ENCODE data around the gene SERPIND1. TPM values are rescaled to one million over a fixed set of nuclear protein-coding genes. Genes with fewer than 3 reads are reported as not detected.
"Not testable (repeated sequence)": the region's sequence is repeated elsewhere in the genome, so short reads cannot be mapped to it uniquely, and the experiment has no call there.

Gene SERPIND1
- total and polyA plus RNA-seq, 5 donors from 2014 or later = 0.10 to 0.29 TPM; not detected in 3

DNA sequence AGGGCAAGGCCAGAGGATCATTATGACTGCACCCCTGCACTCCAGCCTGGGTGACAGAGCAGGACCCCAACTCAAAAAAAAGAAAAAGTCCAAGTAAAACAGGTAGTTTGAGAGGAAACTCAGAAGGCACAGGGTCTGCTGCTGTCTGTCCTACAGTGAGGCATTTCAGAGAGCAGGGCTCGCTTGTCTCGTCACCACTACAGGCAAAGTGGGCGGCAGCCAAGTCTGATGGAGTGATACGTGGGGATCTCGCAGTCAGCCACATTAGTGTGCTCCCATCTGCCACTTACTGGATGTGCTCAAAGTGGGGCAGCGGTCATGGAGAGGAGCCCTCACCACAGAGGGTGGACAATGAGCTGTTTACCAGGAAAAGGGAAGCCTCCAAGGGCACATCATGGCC lies 42.6 kb downstream of the SERPIND1 start:
- peak overlapping the region in 1 of 3 donors; percentile 12 for H3K27ac Mint-ChIP-seq
- no peak overlapping the region for H3K27ac ChIP-seq (ENCODE audit: insufficient read depth, low read length, poor library complexity, severe bottlenecking)
- H3K27me3 ChIP-seq (ENCODE audit: control insufficient read depth, insufficient read depth, low read length) = no peaks in the 10 kb centered on the region
- peaks cover 75% of the 10 kb centered on the region for H3K36me3 ChIP-seq (ENCODE audit: control insufficient read depth, insufficient read depth, low read length)
- no peaks in the 10 kb centered on the region for H3K27me3 Mint-ChIP-seq
- H3K4me3 ChIP-seq (ENCODE audit: low read depth, low read length) = no peak overlapping the region
- peaks cover 0 to 6% (median under 1%) of the 10 kb centered on the region in 4 donors for H3K4me1 Mint-ChIP-seq
- no peaks in the 10 kb centered on the region for H3K4me1 ChIP-seq (ENCODE audit: control insufficient read depth, insufficient read depth, low read length, poor library complexity, severe bottlenecking)
- no peak overlapping the region for H3K4me3 Mint-ChIP-seq
- no peak for DNase-seq
- no peak for ATAC-seq (ENCODE audit: low read depth in 2 of 2)
- no peaks in the 10 kb centered on the region for H3K9me3 Mint-ChIP-seq
- peaks cover 44% of the 10 kb centered on the region for H3K36me3 Mint-ChIP-seq
- no peaks in the 10 kb centered on the region for H3K9me3 ChIP-seq (ENCODE audit: control insufficient read depth in 2 of 2, low read length in 2 of 2)

DNA sequence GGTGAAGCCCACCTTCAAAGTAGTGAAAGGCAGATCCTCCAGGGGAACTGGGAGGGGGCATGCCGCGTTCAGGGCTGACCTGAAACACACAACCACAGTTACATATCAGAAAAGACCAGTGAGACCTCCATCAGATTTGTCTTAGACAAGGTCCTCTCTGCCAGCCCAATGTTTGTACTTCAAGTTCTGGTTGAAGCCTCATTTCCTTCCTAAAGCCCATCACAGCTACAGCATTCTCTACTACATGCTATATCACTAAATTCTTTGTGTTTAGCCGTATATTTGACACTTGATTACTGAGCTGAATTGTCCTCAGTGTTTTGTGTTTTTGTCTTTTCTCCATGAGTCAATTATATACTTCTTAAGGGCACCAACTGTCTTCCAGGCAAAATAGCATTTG lies 44.6 kb downstream of the SERPIND1 start:
- no peak overlapping the region for H3K27ac ChIP-seq (ENCODE audit: insufficient read depth, low read length, poor library complexity, severe bottlenecking)
- peaks cover 71% of the 10 kb centered on the region for H3K36me3 ChIP-seq (ENCODE audit: control insufficient read depth, insufficient read depth, low read length)
- H3K4me1 ChIP-seq (ENCODE audit: control insufficient read depth, insufficient read depth, low read length, poor library complexity, severe bottlenecking) = no peaks in the 10 kb centered on the region
- no peaks in the 10 kb centered on the region for H3K27me3 Mint-ChIP-seq
- H3K9me3 Mint-ChIP-seq = no peaks in the 10 kb centered on the region
- H3K4me1 Mint-ChIP-seq = peaks cover 0 to 6% (median 0%) of the 10 kb centered on the region in 4 donors
- H3K27ac Mint-ChIP-seq = peak overlapping the region in 1 of 3 donors; percentile 4
- DNase-seq (no peak), ATAC-seq (ENCODE audit: low read depth in 2 of 2) (no peak)
- H3K36me3 Mint-ChIP-seq = peaks cover 35% of the 10 kb centered on the region
- H3K27me3 ChIP-seq (ENCODE audit: control insufficient read depth, insufficient read depth, low read length) = no peaks in the 10 kb centered on the region
- no peaks in the 10 kb centered on the region for H3K9me3 ChIP-seq (ENCODE audit: control insufficient read depth in 2 of 2, low read length in 2 of 2)
- H3K4me3 Mint-ChIP-seq = no peak overlapping the region
- H3K4me3 ChIP-seq (ENCODE audit: low read depth, low read length) = no peak overlapping the region

DNA sequence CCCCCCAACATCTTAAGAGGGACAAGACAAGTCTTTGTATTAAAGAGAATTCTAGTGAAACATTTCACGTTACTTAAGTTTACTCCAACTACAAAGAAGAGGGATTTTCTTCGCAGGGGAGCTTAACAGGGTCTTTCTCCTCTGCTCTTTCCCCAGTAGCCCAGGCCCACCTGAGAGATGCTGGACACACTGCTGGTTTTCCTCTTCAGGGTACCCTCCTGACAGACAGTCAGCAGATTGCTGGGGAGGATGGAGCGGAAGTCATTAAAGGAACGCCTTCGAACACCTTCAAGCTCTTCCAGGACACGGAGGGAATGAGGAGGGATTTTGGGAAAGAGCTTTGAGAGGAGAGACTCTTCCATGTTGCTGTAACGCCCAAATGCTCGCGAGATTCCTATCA lies 45.6 kb downstream of the SERPIND1 start:
- Histone ChIP-seq H3K27ac (ENCODE audit: insufficient read depth, low read length, poor library complexity, severe bottlenecking) (no peak overlapping the region), H3K4me3 (ENCODE audit: low read depth, low read length) (no peak overlapping the region), H3K36me3 (ENCODE audit: control insufficient read depth, insufficient read depth, low read length) (peaks cover 73% of the 10 kb centered on the region), H3K27me3 (ENCODE audit: control insufficient read depth, insufficient read depth, low read length) (no peaks in the 10 kb centered on the region), H3K9me3 (ENCODE audit: control insufficient read depth in 2 of 2, low read length in 2 of 2) (no peaks in the 10 kb centered on the region), H3K4me1 (ENCODE audit: control insufficient read depth, insufficient read depth, low read length, poor library complexity, severe bottlenecking) (no peaks in the 10 kb centered on the region)
- Mint-ChIP-seq H3K27me3 (no peaks in the 10 kb centered on the region), H3K4me3 (no peak overlapping the region), H3K4me1 (peaks cover 0 to 6% (median 0%) of the 10 kb centered on the region in 4 donors), H3K9me3 (no peaks in the 10 kb centered on the region), H3K36me3 (peaks cover 34% of the 10 kb centered on the region), H3K27ac (no peak overlapping the region)
- no peak for DNase-seq
- no peak for ATAC-seq (ENCODE audit: low read depth in 2 of 2)

DNA sequence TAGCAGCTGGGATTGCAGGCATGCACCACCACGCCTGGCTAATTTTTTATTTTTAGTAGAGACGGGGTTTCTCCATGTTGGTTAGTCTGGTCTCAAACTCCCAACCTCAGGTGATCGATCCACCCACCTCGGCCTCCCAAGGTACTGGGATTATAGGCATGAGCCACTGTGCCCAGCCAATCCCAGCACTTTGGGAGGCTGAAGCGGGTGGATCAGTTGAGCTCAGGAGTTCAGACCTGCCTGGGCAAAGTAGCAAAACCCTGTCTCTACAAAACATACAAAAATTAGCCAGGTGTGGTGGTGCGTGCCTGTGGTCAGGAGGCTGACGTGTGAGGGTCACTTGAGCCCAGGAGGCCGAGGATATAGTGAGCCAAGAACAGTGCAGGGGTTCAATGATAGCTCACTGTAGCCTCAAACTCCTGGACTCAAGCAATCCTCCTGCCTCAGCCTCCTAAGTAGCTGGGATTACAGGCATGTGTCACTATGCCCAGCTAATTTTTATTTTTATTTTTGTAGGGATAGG lies 47.9 kb downstream of the SERPIND1 start:
- ATAC-seq (ENCODE audit: low read depth in 2 of 2); H3K9me3 Mint-ChIP-seq; H3K27me3 Mint-ChIP-seq; H3K27ac ChIP-seq (ENCODE audit: insufficient read depth, low read length, poor library complexity, severe bottlenecking); H3K4me1 ChIP-seq (ENCODE audit: control insufficient read depth, insufficient read depth, low read length, poor library complexity, severe bottlenecking); H3K9me3 ChIP-seq (ENCODE audit: control insufficient read depth in 2 of 2, low read length in 2 of 2); H3K4me3 Mint-ChIP-seq; H3K4me3 ChIP-seq (ENCODE audit: low read depth, low read length); H3K4me1 Mint-ChIP-seq; H3K27me3 ChIP-seq (ENCODE audit: control insufficient read depth, insufficient read depth, low read length); DNase-seq; H3K27ac Mint-ChIP-seq: not testable (repeated sequence)
- peaks cover 62% of the 10 kb centered on the region for H3K36me3 ChIP-seq (ENCODE audit: control insufficient read depth, insufficient read depth, low read length)
- peaks cover 30% of the 10 kb centered on the region for H3K36me3 Mint-ChIP-seq

DNA sequence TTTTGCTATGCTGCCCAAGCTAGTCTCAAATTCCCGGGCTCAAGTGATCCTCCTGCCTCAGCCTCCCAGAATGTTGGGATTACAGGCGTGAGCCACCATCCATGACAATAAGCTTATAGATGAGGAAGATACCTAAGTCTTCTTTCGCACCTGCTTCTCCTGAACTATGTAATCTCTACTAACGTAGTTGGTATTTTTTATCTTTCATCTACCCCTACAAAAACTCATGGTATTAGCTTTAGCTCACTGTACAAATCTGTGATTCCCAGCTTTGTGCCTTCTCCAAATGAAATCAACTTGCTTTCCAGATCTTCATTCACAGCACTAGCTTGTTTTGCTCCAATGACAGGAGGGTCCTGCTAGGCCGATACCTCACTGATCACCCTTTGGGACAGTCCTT lies 48.3 kb downstream of the SERPIND1 start:
- no peaks in the 10 kb centered on the region for H3K27me3 ChIP-seq (ENCODE audit: control insufficient read depth, insufficient read depth, low read length)
- H3K4me3 ChIP-seq (ENCODE audit: low read depth, low read length) = no peak overlapping the region
- Mint-ChIP-seq H3K4me3 (no peak overlapping the region), H3K27me3 (no peaks in the 10 kb centered on the region), H3K4me1 (peaks cover 0 to 6% (median 0%) of the 10 kb centered on the region in 4 donors), H3K9me3 (no peaks in the 10 kb centered on the region), H3K36me3 (peaks cover 29% of the 10 kb centered on the region), H3K27ac (no peak overlapping the region)
- H3K36me3 ChIP-seq (ENCODE audit: control insufficient read depth, insufficient read depth, low read length) = peaks cover 58% of the 10 kb centered on the region
- H3K4me1 ChIP-seq (ENCODE audit: control insufficient read depth, insufficient read depth, low read length, poor library complexity, severe bottlenecking) = no peaks in the 10 kb centered on the region
- no peaks in the 10 kb centered on the region for H3K9me3 ChIP-seq (ENCODE audit: control insufficient read depth in 2 of 2, low read length in 2 of 2)
- no peak overlapping the region for H3K27ac ChIP-seq (ENCODE audit: insufficient read depth, low read length, poor library complexity, severe bottlenecking)
- no peak for DNase-seq
- ATAC-seq (ENCODE audit: low read depth in 2 of 2) = no peak

DNA sequence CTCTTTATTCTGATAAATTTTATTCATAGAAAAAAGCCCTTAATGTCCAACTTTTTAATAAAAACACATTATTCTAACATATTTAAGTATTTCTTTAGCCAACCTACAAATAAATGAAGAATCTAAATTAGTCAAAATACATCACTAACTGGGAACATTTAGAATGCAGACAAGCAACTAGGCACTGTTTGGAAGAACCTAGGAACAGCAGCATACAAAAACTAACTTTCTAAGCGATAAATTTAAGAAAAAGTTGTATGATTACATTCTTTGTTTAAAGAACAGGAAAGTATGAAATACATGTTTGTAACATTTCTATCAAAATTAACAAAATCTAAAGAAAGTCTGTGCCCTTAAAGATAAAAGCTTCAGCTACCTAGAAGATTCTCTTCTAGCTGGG lies 49.4 kb downstream of the SERPIND1 start:
- no peaks in the 10 kb centered on the region for H3K9me3 ChIP-seq (ENCODE audit: control insufficient read depth in 2 of 2, low read length in 2 of 2)
- no peak for DNase-seq
- H3K27ac Mint-ChIP-seq = peak overlapping the region in 1 of 3 donors; percentile 26
- H3K27me3 Mint-ChIP-seq = no peaks in the 10 kb centered on the region
- no peak for ATAC-seq (ENCODE audit: low read depth in 2 of 2)
- H3K27me3 ChIP-seq (ENCODE audit: control insufficient read depth, insufficient read depth, low read length) = no peaks in the 10 kb centered on the region
- peaks cover 32% of the 10 kb centered on the region for H3K36me3 Mint-ChIP-seq
- no peak overlapping the region for H3K4me3 ChIP-seq (ENCODE audit: low read depth, low read length)
- no peak overlapping the region for H3K27ac ChIP-seq (ENCODE audit: insufficient read depth, low read length, poor library complexity, severe bottlenecking)
- no peaks in the 10 kb centered on the region for H3K4me1 ChIP-seq (ENCODE audit: control insufficient read depth, insufficient read depth, low read length, poor library complexity, severe bottlenecking)
- peaks cover 0 to 6% (median 0%) of the 10 kb centered on the region in 4 donors for H3K4me1 Mint-ChIP-seq
- H3K4me3 Mint-ChIP-seq = peak overlapping the region in 1 of 4 donors; percentile 21
- H3K9me3 Mint-ChIP-seq = no peaks in the 10 kb centered on the region
- H3K36me3 ChIP-seq (ENCODE audit: control insufficient read depth, insufficient read depth, low read length) = peaks cover 48% of the 10 kb centered on the region

DNA sequence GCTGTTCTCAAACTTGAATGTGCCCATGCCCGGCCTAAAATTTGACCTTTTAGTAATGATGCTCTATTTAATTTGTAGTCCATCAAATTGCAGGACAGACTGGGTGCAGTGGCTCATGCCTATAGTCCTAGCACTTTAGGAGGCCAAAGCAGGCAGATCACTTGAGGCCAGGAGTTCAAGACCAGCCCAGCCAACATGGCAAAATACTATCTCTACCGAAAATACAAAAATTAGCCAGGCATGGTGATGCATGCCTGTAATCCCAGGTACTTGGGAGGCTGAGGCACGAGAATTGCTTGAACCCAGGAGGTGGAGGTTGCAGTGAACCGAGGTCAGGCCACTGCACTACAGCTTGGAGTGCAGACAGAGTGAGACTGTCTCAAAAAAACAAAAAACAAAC lies 51.3 kb downstream of the SERPIND1 start:
- H3K9me3 Mint-ChIP-seq; H3K4me1 ChIP-seq (ENCODE audit: control insufficient read depth, insufficient read depth, low read length, poor library complexity, severe bottlenecking); H3K27ac Mint-ChIP-seq; H3K27me3 Mint-ChIP-seq; H3K27ac ChIP-seq (ENCODE audit: insufficient read depth, low read length, poor library complexity, severe bottlenecking); H3K27me3 ChIP-seq (ENCODE audit: control insufficient read depth, insufficient read depth, low read length); ATAC-seq (ENCODE audit: low read depth in 2 of 2); H3K9me3 ChIP-seq (ENCODE audit: control insufficient read depth in 2 of 2, low read length in 2 of 2); H3K4me3 Mint-ChIP-seq; DNase-seq; H3K4me3 ChIP-seq (ENCODE audit: low read depth, low read length): not testable (repeated sequence)
- peaks cover 42% of the 10 kb centered on the region for H3K36me3 ChIP-seq (ENCODE audit: control insufficient read depth, insufficient read depth, low read length)
- Mint-ChIP-seq H3K36me3 (peaks cover 34% of the 10 kb centered on the region), H3K4me1 (peaks cover 0 to 14% (median 0%) of the 10 kb centered on the region in 4 donors)

DNA sequence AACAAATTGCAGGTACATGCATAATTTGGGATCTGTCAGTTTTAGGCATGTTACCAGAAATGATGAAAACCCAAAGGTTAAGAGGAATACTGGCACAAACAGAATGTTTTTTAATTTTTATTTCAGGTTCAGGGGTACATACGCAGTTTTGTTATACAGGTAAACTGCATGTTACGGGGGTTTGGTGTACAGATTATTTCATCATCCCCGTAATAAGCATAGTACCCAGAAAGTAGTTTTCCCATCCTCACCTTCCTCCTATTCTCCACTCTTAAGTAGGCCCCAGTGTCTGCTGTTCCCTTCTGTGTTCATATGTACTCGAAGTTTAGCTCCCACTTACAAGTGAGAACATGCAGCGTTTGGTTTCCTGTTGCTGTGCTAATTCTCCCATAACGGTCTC lies 51.7 kb downstream of the SERPIND1 start:
- no peak overlapping the region for H3K27ac ChIP-seq (ENCODE audit: insufficient read depth, low read length, poor library complexity, severe bottlenecking)
- DNase-seq (no peak), ATAC-seq (ENCODE audit: low read depth in 2 of 2) (no peak)
- H3K4me3 ChIP-seq (ENCODE audit: low read depth, low read length) = no peak overlapping the region
- Mint-ChIP-seq H3K27me3 (no peaks in the 10 kb centered on the region), H3K4me3 (no peak overlapping the region), H3K27ac (no peak overlapping the region), H3K9me3 (no peaks in the 10 kb centered on the region), H3K4me1 (peaks cover 0 to 14% (median 0%) of the 10 kb centered on the region in 4 donors), H3K36me3 (peaks cover 35% of the 10 kb centered on the region)
- no peaks in the 10 kb centered on the region for H3K4me1 ChIP-seq (ENCODE audit: control insufficient read depth, insufficient read depth, low read length, poor library complexity, severe bottlenecking)
- H3K36me3 ChIP-seq (ENCODE audit: control insufficient read depth, insufficient read depth, low read length) = peaks cover 39% of the 10 kb centered on the region
- H3K9me3 ChIP-seq (ENCODE audit: control insufficient read depth in 2 of 2, low read length in 2 of 2) = no peaks in the 10 kb centered on the region
- no peaks in the 10 kb centered on the region for H3K27me3 ChIP-seq (ENCODE audit: control insufficient read depth, insufficient read depth, low read length)

Measured in CD4-positive, CD25-positive, alpha-beta regulatory T cell (primary cell).